ENCODE results near the gene IER3IP1. TPM values are rescaled to one million over a fixed set of nuclear protein-coding genes. Genes with fewer than 3 reads are reported as not detected.

The IER3IP1 gene
- total and polyA plus RNA-seq, 2 of the 13 experiments (the other 11 are each of a cell fraction or from before 2014, with no cell fraction given): 18.7 to 26.1 TPM

GRCh38 chr18:47150029-47150823 is 25.9 kb downstream of the IER3IP1 start, which contains the start of gene HDHD2 (continued):
- TF ChIP-seq ZNF749 (CRISPR knock-in tag; IDR thresholded peaks at IDR 0.05; ENCODE audit: borderline replicate concordance) (no peak), SPEN (CRISPR knock-in tag; IDR thresholded peaks at IDR 0.05; ENCODE audit: low read depth) (peak; percentile 83; the same call in 1 of the 2 replicates), ZNF75D (CRISPR knock-in tag; IDR thresholded peaks at IDR 0.05; ENCODE audit: borderline replicate concordance) (no peak), RBFOX2 (IDR thresholded peaks at IDR 0.05; ENCODE audit: low read depth, low read length) (peak; percentile 98), ZNF709 (CRISPR knock-in tag; IDR thresholded peaks at IDR 0.05) (peak; percentile 64; the same call in 1 of the 2 replicates), TERF1 (CRISPR knock-in tag; IDR thresholded peaks at IDR 0.05) (0 out of 2 replicates have a peak, but pooled peaks have one; percentile 22), KDM3A (CRISPR knock-in tag; IDR thresholded peaks at IDR 0.05; ENCODE audit: low read depth) (peak; percentile 58; the same call in 1 of the 2 replicates), POLR2G (IDR thresholded peaks at IDR 0.05; ENCODE audit: low read depth, low read length) (peak; percentile 98), KAT8 (CRISPR knock-in tag; IDR thresholded peaks at IDR 0.05) (peak; percentile 94), ZNF619 (CRISPR knock-in tag; IDR thresholded peaks at IDR 0.05) (peak; percentile 85), HNF1A (IDR thresholded peaks at IDR 0.05; ENCODE audit: low read depth) (no peak), HNF1A (CRISPR knock-in tag; IDR thresholded peaks at IDR 0.05; ENCODE audit: borderline replicate concordance) (peak; percentile 19; the same call in 1 of the 2 replicates), POLR2AphosphoS2 (IDR thresholded peaks at IDR 0.05; ENCODE audit: low read depth, low read length) (no peak), ZNF451 (CRISPR knock-in tag; IDR thresholded peaks at IDR 0.05) (peak; percentile 85), MYNN (CRISPR knock-in tag; IDR thresholded peaks at IDR 0.05; ENCODE audit: low read depth) (0 out of 2 replicates have a peak, but pooled peaks have one; percentile 38)
